NOMO-1 (cell line): ENCODE data around the gene GOT1.
A peak's percentile ranks its signal among the peaks of the same experiment; 100 is the strongest.

Experiments
- DNase-seq, 2 experiments: peaks; one replicate each; lab custom pipeline; 2025; ENCODE audit not compliant: unreplicated experiment in 2 of 2; lab: John Stamatoyannopoulos, UW

Gene GOT1

GRCh38 chr10:99399664-99400063 lies 30.8 kb downstream of the GOT1 start:
- DNase-seq = no peak

GRCh38 chr10:99396471-99396870 lies 34.0 kb downstream of the GOT1 start:
- DNase-seq = no peak

- DNase-seq = no peak
These were observed 34.5 kb downstream of the GOT1 start for GRCh38 chr10:99395750-99396445.

GRCh38 chr10:99394761-99395386 lies 35.5 kb downstream of the GOT1 start:
- no peak for DNase-seq

- no peak for DNase-seq
These were observed 36.2 kb downstream of the GOT1 start for GRCh38 chr10:99394256-99394655.

- no peak for DNase-seq
These were observed 36.7 kb downstream of the GOT1 start for GRCh38 chr10:99393683-99394082.

GRCh38 chr10:99393036-99393435 lies 37.4 kb downstream of the GOT1 start:
- DNase-seq = no peak

GRCh38 chr10:99391346-99391745 lies 39.1 kb downstream of the GOT1 start:
- no peak for DNase-seq

- no peak for DNase-seq
These were observed 40.5 kb downstream of the GOT1 start for GRCh38 chr10:99389729-99390480.

- no peak for DNase-seq
These were observed 42.9 kb downstream of the GOT1 start for GRCh38 chr10:99387541-99387940.

GRCh38 chr10:99387071-99387470 lies 43.4 kb downstream of the GOT1 start:
- DNase-seq = no peak

GRCh38 chr10:99382176-99382575 lies 48.2 kb downstream of the GOT1 start:
- no peak for DNase-seq

GRCh38 chr10:99375426-99375825 lies 55.0 kb downstream of the GOT1 start:
- DNase-seq = no peak

- DNase-seq = no peak
These were observed 55.5 kb downstream of the GOT1 start for GRCh38 chr10:99374972-99375371.

- no peak for DNase-seq
These were observed 55.9 kb downstream of the GOT1 start for GRCh38 chr10:99374526-99374925.

- DNase-seq = no peak
These were observed 57.7 kb downstream of the GOT1 start for GRCh38 chr10:99372546-99373271.

GRCh38 chr10:99370993-99371392 lies 59.4 kb downstream of the GOT1 start:
- DNase-seq = peak in 1 of 2 experiments; percentile 6

GRCh38 chr10:99369551-99369950 lies 60.9 kb downstream of the GOT1 start:
- no peak for DNase-seq

GRCh38 chr10:99369126-99369525 lies 61.3 kb downstream of the GOT1 start:
- DNase-seq = no peak

- no peak for DNase-seq
These were observed 61.8 kb downstream of the GOT1 start for GRCh38 chr10:99368646-99369045.

- DNase-seq = no peak
These were observed 63.8 kb downstream of the GOT1 start for GRCh38 chr10:99366666-99367065.
